Renal cortical epithelial cell (primary cell): ENCODE measurements around the gene TGIF1. TPM values are rescaled to one million over a fixed set of nuclear protein-coding genes. Genes with fewer than 3 reads are reported as not detected.

ENCODE experiments used
- DNase-seq: peaks from one replicate; pipeline ENCODE4 v3.0.0-alpha.2; 2011; ENCODE audit warnings: low read depth
- total RNA-seq: library from RNA; depleted of rRNA; stranded (reverse); fragments of >200 nt; gene quantifications from 2 replicates; pipeline ENCODE4 v1.2.3, GENCODE V29; 2014

The TGIF1 gene
- total RNA-seq, 1 donor from 2014 or later = 295 TPM

GRCh38 chr18:3482258-3482657, 32.3 kb downstream of the TGIF1 start:
- no peak for DNase-seq

- peak; percentile 90 for DNase-seq
Observed at GRCh38 chr18:3485153-3486149, 35.5 kb downstream of the TGIF1 start.

GRCh38 chr18:3486512-3486911, 36.5 kb downstream of the TGIF1 start:
- no peak for DNase-seq

GRCh38 chr18:3489462-3489861, 39.5 kb downstream of the TGIF1 start:
- DNase-seq = no peak

- DNase-seq = peak; percentile 85
Observed at GRCh38 chr18:3491981-3492555, 42.1 kb downstream of the TGIF1 start.

GRCh38 chr18:3492721-3493120, 42.7 kb downstream of the TGIF1 start:
- DNase-seq = no peak

- DNase-seq = no peak
Observed at GRCh38 chr18:3493501-3494244, 43.7 kb downstream of the TGIF1 start.

GRCh38 chr18:3494245-3494526, 44.2 kb downstream of the TGIF1 start:
- no peak for DNase-seq

GRCh38 chr18:3494569-3494968, 44.6 kb downstream of the TGIF1 start:
- DNase-seq = no peak

GRCh38 chr18:3495691-3496430, 45.9 kb downstream of the TGIF1 start:
- DNase-seq = no peak

GRCh38 chr18:3498698-3499471, 48.9 kb downstream of the TGIF1 start:
- no peak for DNase-seq

- no peak for DNase-seq
Observed at GRCh38 chr18:3499501-3499900, 49.5 kb downstream of the TGIF1 start.

- DNase-seq = no peak
Observed at GRCh38 chr18:3500016-3500415, 50.0 kb downstream of the TGIF1 start.

GRCh38 chr18:3502650-3503049, 52.7 kb downstream of the TGIF1 start:
- no peak for DNase-seq

GRCh38 chr18:3504637-3505036, 54.7 kb downstream of the TGIF1 start:
- DNase-seq = no peak

- DNase-seq = peak; percentile 93
Observed at GRCh38 chr18:3508576-3509549, 58.9 kb downstream of the TGIF1 start.
